ENCODE data around the gene CRACR2A.

The CRACR2A gene

GRCh38 chr12:3735432-3735831 is 17.5 kb downstream of the CRACR2A start:
- TF ChIP-seq, protein P1, sequence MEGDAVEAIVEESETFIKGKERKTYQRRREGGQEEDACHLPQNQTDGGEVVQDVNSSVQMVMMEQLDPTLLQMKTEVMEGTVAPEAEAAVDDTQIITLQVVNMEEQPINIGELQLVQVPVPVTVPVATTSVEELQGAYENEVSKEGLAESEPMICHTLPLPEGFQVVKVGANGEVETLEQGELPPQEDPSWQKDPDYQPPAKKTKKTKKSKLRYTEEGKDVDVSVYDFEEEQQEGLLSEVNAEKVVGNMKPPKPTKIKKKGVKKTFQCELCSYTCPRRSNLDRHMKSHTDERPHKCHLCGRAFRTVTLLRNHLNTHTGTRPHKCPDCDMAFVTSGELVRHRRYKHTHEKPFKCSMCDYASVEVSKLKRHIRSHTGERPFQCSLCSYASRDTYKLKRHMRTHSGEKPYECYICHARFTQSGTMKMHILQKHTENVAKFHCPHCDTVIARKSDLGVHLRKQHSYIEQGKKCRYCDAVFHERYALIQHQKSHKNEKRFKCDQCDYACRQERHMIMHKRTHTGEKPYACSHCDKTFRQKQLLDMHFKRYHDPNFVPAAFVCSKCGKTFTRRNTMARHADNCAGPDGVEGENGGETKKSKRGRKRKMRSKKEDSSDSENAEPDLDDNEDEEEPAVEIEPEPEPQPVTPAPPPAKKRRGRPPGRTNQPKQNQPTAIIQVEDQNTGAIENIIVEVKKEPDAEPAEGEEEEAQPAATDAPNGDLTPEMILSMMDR (IDR thresholded peaks at IDR 0.05; ENCODE audit: low read length, missing control alignments), result no peak
- no peak overlapping the region for H3K4me3 ChIP-seq (replicated peaks; ENCODE audit: low read depth, low read length)
- DNase-seq (ENCODE audit: low read depth), result no peak

- DNase-seq (ENCODE audit: low read depth), result no peak
- TF ChIP-seq, protein P1 (IDR thresholded peaks at IDR 0.05; ENCODE audit: low read length, missing control alignments), result no peak
- H3K4me3 ChIP-seq (replicated peaks; ENCODE audit: low read depth, low read length), result no peak overlapping the region
Measured at GRCh38 chr12:3732901-3733300, 20.0 kb downstream of the CRACR2A start.

- TF ChIP-seq, protein P1 (IDR thresholded peaks at IDR 0.05; ENCODE audit: low read length, missing control alignments), result no peak
- no peak for DNase-seq (ENCODE audit: low read depth)
Measured at GRCh38 chr12:3730111-3730510, 22.8 kb downstream of the CRACR2A start.

GRCh38 chr12:3728686-3729085 is 24.2 kb downstream of the CRACR2A start:
- TF ChIP-seq, protein P1 (IDR thresholded peaks at IDR 0.05; ENCODE audit: low read length, missing control alignments), result no peak
- no peak for DNase-seq (ENCODE audit: low read depth)
- H3K4me3 ChIP-seq (replicated peaks; ENCODE audit: low read depth, low read length), result no peak overlapping the region

More at GRCh38 chr12:3730111-3730510, 22.8 kb downstream of the CRACR2A start:
- no peak overlapping the region for H3K4me3 ChIP-seq (replicated peaks; ENCODE audit: low read depth, low read length)

DNA sequence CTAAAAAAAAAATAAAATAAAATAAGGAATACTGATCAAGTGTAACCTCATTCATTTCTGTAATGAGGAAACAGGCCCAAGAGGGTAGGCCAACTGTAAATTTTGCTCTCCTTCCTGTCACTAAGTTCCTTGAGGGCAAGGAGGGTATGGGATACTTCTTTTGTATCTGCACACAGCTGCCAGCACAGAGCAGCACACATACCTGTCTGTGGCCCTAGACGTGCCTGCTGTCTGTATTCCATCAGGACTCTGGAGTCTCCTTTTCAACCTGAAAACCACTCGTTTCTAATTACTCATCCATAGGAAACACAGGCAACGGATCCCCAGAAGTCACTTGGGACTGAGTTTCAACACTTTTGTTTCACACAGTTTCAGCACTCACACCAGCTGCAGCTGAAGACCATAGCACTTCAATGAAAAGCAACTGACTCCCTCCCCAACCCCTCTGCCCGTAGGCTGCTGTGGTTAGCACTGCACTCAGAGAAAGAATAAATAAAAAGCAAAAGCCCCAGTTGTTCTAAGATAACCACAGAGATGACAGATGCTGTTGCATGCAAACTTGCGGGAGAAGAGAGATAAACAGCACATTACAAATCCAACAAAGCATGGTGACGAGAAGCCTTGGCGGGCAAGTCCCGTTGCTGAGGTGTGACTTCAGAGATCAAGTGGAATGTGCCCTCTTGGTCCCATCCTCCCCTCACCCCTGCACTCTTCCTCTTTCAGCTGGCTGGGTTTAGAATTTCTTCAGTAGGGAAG is 24.9 kb downstream of the CRACR2A start:
- TF ChIP-seq, protein P1 (IDR thresholded peaks at IDR 0.05; ENCODE audit: low read length, missing control alignments), result no peak
- DNase-seq (ENCODE audit: low read depth), result peak; percentile 56
- H3K4me3 ChIP-seq (replicated peaks; ENCODE audit: low read depth, low read length), result no peak overlapping the region

DNA sequence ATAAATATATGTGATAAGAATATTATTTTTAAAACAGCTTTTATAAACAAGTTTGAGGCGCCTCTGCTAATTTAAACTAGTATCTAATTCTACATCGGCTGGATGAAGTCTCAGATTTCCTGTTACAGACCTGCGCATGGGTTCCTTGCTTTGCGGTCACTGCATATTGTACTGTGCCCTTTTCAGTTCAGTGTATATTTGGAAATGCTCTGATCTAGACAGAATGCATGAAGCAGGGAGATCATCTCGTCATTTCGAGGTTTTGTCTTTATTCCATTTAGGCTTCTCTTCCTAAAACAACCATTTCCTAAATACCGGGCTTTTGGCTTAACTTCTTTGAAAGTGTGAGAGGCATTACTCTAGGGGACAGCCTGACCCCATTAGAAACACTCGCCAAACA is 25.6 kb downstream of the CRACR2A start:
- no peak for DNase-seq (ENCODE audit: low read depth)
- TF ChIP-seq, protein P1 (IDR thresholded peaks at IDR 0.05; ENCODE audit: low read length, missing control alignments), result no peak
- H3K4me3 ChIP-seq (replicated peaks; ENCODE audit: low read depth, low read length), result no peak overlapping the region

GRCh38 chr12:3726456-3726855 is 26.5 kb downstream of the CRACR2A start:
- no peak for DNase-seq (ENCODE audit: low read depth)
- no peak overlapping the region for H3K4me3 ChIP-seq (replicated peaks; ENCODE audit: low read depth, low read length)
- TF ChIP-seq, protein P1 (IDR thresholded peaks at IDR 0.05; ENCODE audit: low read length, missing control alignments), result no peak
